DMS153 treated with DMSO at 0.1 percent for 48 hours (cell line): ENCODE data around the gene PMPCA.

Experiments used
- DNase-seq: peaks from one replicate; lab custom pipeline; 2025; ENCODE audit not compliant: unreplicated experiment; lab: John Stamatoyannopoulos, UW

PMPCA gene

GRCh38 chr9:136410500-136411287 is at the start of gene PMPCA, which contains the start of gene ENTR1:
TSS of gene PMPCA (plus strand) at chr9:136410658. CDS start at chr9:136410669, 11 bp downstream.
TSS of gene ENTR1 (minus strand) at chr9:136410614. CDS start at chr9:136410397, 217 bp downstream.
- peak; percentile 64 for DNase-seq

GRCh38 chr9:136361047-136361753 is 49.3 kb upstream of the PMPCA start:
- DNase-seq: no peak

- DNase-seq: no peak
These were observed 48.6 kb upstream of the PMPCA start for GRCh38 chr9:136361754-136362449.

GRCh38 chr9:136362450-136362784 is 48.0 kb upstream of the PMPCA start:
- no peak for DNase-seq

DNA sequence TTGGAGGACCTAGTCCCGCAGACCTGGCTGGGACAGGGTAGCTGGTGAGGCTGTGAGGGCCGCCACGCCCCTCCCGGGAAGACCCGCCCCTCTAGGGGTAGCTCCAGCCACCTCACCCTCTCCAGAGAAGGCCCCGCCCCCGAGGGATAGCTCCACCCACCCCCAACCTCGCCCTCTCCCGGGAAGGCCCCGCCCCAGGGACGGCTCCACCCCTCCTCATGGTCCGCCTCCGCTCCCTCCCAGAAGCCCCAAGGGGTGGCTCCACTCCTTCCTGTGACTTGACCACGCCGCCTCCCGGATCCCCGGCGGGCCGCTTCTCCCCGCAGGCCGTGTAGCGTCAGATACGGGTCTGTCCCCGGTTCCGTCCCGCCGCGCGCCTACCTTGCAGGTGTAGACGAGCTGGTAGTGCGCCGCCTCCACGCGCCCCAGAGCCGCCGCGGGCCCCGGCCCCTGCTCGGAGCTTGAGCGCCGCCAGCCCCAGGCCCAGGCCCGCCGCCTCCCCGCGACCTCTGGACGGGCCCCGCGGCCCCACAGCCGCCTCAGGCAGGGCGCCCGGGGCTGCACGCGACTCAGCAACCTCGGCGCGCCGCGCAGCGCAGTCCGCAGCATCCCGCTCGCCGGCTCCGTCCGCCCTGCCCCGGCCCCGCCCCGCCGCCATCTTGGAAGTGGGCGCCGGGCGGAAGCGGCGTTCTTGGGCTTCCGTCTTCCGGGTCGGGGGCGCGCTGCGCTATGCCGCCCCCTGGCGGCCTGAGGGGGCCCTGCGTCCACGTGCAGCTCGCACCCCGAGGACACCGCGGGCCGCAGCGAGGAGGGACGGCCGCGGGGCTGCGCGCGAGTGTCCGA is 47.1 kb upstream of the PMPCA start, which contains the start of gene DNLZ:
TSS of gene DNLZ (minus strand) at position 639 of the 843 bp plus-strand sequence. CDS start at position 609, 30 bp downstream.
- peak; percentile 60 for DNase-seq

- no peak for DNase-seq
These were observed 46.3 kb upstream of the PMPCA start for GRCh38 chr9:136363949-136364748.

DNA sequence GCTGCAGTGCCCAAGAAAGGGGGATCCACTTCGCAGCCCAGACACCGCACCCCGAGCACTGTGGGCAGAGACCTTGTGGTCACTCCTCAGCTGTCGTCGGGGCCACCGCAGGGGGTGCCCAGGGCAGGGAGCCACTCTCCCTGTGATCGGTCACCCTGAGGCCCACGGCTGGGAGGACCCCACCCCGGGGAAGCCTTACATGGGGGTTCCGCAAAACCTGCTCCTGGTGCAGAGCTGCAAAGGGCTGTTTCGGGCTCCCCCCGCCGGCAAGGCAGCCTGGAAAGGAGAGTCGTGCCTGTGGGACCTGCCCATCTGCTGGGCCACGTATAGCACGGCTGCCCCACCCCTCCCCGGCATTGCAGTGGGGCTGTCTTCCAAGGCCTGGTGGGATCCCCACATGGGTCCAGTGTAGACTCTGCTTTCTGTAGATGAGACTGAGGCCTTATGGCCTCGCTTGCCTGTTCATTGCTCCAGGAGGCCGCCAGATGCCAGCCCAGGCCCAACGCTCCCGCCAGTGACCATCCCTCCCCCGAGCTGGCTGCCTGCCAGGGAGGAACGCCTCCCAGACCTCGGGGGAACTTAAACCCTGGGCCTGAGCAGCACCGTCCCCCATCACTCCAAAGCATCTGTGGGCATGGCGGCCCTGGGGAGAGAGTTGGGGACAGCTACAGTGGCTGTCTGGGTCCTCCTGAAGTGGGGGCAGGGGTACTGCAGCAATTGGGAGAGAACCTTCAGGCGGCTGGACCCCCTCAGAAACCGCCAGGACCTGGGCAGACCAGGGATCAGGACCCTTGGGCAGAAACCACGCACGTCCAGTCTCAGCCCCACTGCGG is 45.3 kb upstream of the PMPCA start:
- no peak for DNase-seq

GRCh38 chr9:136365775-136366222 is 44.7 kb upstream of the PMPCA start:
- no peak for DNase-seq

DNA sequence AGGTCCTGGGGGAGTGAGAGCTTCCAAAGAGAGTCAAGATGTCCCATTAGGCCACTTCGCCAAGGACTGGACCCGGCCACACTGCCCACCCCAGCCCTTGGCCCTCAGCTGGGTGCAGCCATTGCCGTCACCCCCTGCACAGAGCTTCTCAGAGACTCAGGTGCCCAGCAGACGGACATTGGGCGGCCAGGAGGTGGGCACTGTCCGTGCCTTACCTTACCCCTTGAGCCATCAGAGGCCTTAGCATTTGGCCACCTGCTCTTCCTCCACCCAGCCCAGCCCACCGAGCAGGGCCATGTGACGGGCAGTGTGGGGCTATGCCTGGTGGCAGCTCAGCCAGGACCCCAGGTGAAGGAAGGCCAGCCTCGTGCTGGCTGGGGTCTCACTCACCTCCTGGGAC is 43.6 kb upstream of the PMPCA start:
- DNase-seq: no peak

DNA sequence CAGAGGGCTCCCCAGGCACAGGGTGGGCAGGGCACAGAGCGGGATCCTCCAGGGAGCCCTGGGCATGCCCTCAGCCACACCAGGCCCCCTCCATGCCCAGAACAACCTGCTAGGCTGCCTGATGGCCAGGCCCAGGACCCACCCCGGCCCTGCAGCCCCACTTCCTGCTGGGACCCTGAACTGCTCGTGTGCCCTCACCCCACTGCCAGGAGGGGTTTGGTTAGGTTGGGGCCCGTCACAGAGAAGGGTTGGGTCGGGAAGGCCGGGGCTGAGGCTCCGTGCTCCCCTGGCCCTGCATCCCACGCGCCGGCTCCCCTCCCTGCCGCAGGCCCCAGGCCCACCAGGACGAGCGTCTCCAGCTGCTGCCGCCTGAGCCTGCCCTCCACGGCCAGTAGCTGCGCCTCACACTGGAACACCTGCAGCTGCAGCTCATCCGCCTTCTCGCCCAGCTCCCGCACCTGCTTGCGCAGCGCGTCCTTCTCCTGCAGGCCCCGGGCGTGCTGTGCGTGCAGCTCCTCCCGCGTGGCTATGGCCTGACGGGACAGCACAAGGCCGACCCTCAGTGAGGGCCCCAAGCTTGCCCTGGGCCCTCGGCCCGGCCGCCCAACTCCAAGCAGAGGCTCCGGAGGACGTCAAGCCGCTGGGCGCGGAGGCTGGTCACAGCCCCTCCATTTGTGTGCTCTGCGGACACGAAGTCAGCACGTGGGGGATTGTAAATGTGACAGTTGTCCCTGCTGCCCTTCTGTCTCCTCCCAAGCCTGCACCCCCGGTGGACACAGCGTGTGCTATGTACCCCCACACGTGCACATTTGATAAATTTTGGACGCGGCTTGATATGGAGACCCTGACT is 42.9 kb upstream of the PMPCA start:
- no peak for DNase-seq

DNA sequence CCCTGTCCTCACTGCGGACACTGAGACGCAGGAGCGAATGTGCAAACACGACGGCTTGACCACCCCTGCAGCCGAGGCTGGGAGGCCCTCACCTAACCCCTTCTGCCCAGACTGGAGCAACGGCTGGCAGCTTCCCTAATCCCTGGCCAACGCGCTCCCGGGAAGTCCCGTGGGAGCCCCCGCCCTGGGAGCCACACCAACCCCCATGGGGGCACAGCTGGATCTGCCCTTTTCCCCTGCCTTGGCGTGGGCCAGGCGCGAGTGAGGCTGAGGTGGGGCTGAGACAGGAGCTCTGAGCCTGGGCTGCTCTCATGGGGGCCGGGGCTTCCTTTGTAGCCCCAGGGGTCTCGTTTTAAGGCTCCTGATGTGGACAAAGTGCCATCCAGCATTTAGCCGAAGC is 42.3 kb upstream of the PMPCA start:
- DNase-seq: no peak

GRCh38 chr9:136370037-136370436 is 40.4 kb upstream of the PMPCA start:
- no peak for DNase-seq

DNA sequence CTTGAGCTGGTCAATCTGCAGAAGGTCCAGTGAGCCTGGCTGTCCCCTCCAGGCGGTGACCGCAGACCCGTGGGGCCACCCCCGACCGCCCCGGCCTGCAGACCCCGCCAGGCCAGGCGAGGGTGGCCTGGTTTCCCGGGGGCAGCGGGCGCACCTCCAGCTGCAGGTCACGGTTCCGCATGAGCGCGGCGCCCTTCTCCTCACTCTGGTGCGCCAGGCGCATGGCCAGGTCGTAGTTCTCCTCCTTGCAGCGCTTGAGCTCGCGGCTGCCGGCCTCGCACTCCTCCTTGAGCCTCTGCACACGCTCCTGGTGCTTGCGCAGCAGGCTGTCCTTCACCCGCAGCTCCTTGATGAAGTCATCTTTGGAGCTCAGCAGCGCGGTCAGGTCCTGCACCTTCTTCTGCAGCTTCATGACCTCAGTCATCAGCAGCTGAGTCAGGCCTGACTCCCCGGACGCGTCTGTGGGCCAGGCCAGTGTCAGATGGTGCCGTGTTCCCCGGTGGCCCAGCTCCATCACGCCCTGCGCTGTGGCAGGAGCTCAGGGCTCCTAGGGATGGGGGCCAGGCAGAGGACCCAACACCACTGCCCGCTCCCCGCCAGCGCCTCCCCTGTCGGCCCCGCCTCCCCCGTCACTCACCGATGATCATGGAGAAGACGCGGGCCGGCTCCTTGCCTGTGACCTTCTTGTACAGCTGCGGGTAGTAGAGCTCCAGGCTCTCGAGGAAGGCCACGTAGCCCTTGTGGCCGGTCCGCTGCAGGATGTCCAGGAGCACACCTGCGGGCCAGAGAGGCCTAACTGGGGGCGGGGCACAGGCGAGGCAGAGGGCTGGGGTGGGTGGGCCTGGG is 39.5 kb upstream of the PMPCA start:
- DNase-seq: no peak

DNA sequence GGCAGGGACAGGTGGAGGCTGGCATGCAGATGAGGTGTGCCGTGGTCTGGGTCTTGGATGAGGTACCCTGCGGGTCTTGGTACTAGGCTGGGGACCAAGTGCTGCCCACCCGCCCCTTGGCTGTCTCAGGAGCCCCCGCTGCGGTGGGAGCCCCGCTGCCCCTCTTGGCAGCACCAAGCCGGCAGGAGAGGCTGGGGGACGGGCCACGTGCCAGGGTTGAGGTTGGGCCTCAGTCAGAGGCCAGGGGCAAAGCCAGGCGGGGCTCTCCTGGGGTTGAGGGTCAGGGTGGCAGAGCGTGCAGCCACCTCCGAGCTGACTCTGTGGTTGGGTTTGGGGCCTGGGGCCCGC is 39.0 kb upstream of the PMPCA start:
- no peak for DNase-seq

DNA sequence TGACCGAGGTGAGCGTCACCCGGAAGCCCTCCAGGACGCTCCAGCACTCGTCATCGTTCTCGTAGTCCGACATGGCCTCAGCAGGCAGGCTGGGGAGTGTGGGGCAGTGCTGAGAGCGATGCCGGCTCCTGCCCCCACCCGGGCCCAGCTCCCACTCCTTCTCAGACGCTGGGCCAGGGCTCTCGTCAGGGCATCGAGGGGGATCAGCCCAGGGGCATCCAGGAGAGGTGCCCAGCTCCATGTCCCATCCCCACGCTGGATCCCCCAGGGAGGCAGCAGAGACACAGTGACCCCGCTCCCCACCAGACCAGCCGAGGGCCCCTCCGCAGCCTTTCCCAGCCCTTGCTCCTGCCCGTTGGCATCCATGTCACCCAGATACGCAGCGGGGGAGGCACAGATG is 38.5 kb upstream of the PMPCA start:
- no peak for DNase-seq

DNA sequence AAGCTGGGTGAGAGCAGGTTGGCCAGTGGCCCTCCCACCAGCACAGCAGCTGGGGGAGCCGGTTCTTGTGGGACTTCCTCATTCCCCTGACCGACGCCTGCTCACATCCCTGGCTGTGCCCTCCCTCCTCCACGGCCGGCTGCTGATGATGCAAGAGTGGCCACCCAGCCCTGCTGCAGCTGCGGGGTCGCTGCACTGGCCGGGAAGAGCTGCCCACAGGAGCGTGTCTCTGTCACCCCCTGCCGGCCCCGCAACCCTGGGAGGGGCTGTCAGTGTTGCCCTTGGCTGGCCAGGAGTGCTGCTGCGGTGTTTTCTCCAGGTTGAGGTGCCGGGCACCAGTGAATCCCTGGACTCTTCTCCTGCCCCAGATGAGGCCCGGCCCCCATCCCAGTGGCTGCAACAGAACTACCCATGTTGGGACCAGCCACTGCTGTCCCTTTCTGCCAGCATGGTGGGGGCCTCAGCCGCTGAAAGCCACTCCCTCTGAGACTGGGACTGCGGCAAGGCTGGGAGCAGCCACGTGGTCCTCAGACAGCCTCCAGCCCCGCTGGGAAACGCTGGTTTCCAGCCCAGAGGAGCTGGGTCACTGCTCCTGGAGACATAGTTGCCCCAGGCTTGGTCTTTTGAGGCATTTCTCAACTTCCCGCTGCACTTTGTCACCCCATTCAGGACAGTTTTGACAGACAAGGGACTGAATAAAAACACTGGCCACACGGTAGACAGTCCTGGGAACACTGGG is 37.7 kb upstream of the PMPCA start:
- no peak for DNase-seq
